Loucy (cell line): ENCODE data around the gene FAM107B.

Source experiments
- H2AFZ ChIP-seq: fragments of 200-600 bp; sonication (generic); 2 replicates; pipeline ENCODE4 v1.6.0; 2016; ENCODE audit warnings: antibody characterized with exemption, mild to moderate bottlenecking, low read length, moderate library complexity
- H3F3A ChIP-seq: fragments of 200-600 bp; 2 replicates; pipeline ENCODE4 v1.6.0; 2016; ENCODE audit warnings: antibody characterized with exemption, low read depth, mild to moderate bottlenecking
- H3K27me3 ChIP-seq: fragments of 200-600 bp; sonication (generic); 2 replicates; pipeline ENCODE4 v1.6.1; 2014; ENCODE audit warnings: low read length, mild to moderate bottlenecking; ENCODE audit not compliant: insufficient read depth, poor library complexity, severe bottlenecking
- H3K36me3 ChIP-seq: fragments of 200-600 bp; sonication (generic); 2 replicates; pipeline ENCODE4 v1.6.1; 2016; ENCODE audit warnings: low read length; ENCODE audit not compliant: insufficient read depth
- H3K4me1 ChIP-seq: fragments of 200-600 bp; sonication (generic); 2 replicates; pipeline ENCODE4 v1.5.1; 2014; ENCODE audit warnings: low read length, mild to moderate bottlenecking; ENCODE audit not compliant: insufficient read depth, poor library complexity, severe bottlenecking
- H3K4me2 ChIP-seq: fragments of 200-600 bp; sonication (generic); 2 replicates; pipeline ENCODE4 v1.6.0; 2014; ENCODE audit warnings: antibody characterized with exemption, low read length, low read depth, mild to moderate bottlenecking; ENCODE audit not compliant: poor library complexity, severe bottlenecking
- H3K4me3 ChIP-seq: fragments of 200-600 bp; sonication (generic); 2 replicates; pipeline ENCODE4 v1.5.1; 2014; ENCODE audit warnings: low read length, mild to moderate bottlenecking, mixed read lengths; ENCODE audit not compliant: poor library complexity, severe bottlenecking
- H3K79me2 ChIP-seq: fragments of 200-600 bp; sonication (generic); 2 replicates; pipeline ENCODE4 v1.6.1; 2014; ENCODE audit warnings: low read length; ENCODE audit not compliant: insufficient read depth
- H3K9ac ChIP-seq: fragments of 200-600 bp; sonication (generic); 2 replicates; pipeline ENCODE4 v1.6.0; 2014; ENCODE audit warnings: mild to moderate bottlenecking, low read depth, low read length, moderate library complexity; ENCODE audit not compliant: poor library complexity, severe bottlenecking
- H3K9me2 ChIP-seq: fragments of 200-600 bp; sonication (generic); replicated peaks from 2 replicates; pipeline ENCODE4 v1.6.1; 2016; ENCODE audit warnings: low read depth, low read length, mixed read lengths
- H3K9me3 ChIP-seq: fragments of 200-600 bp; sonication (generic); 2 replicates; pipeline ENCODE4 v1.6.1; 2014; ENCODE audit warnings: mild to moderate bottlenecking, antibody characterized with exemption, low read length, low read depth; ENCODE audit not compliant: insufficient read depth
- H4K20me1 ChIP-seq: fragments of 200-600 bp; sonication (generic); 2 replicates; pipeline ENCODE4 v1.6.0; 2014; ENCODE audit warnings: antibody characterized with exemption, low read length, mild to moderate bottlenecking; ENCODE audit not compliant: insufficient read depth, poor library complexity, severe bottlenecking
- EZH2phosphoT487 ChIP-seq: fragments of 200-600 bp; IDR thresholded peaks from 2 replicates; pipeline ENCODE4 v1.6.1; 2018; ENCODE audit warnings: antibody characterized with exemption, mild to moderate bottlenecking, moderate library complexity, borderline replicate concordance
- TF ChIP-seq, protein P1 (sequence below): fragments of 200-600 bp; sonication (generic); conservative IDR thresholded peaks from 2 replicates; pipeline ENCODE4 v1.5.1; 2014; ENCODE audit warnings: mild to moderate bottlenecking, antibody characterized with exemption, low read length

The FAM107B gene

GRCh38 chr10:14757394-14757793, 17.3 kb downstream of the FAM107B start:
- Histone ChIP-seq H3K4me2 (no peak overlapping the region), H3K9me2 (no peaks in the 10 kb centered on the region), H4K20me1 (no peaks in the 10 kb centered on the region), H3K79me2 (no peaks in the 10 kb centered on the region), H3K4me3 (no peak overlapping the region), H3F3A (no peaks in the 10 kb centered on the region), H3K4me1 (no peaks in the 10 kb centered on the region), H3K27me3 (no peaks in the 10 kb centered on the region), H2AFZ (no peak overlapping the region), H3K9ac (no peak overlapping the region), H3K9me3 (no peaks in the 10 kb centered on the region), H3K36me3 (no peaks in the 10 kb centered on the region)
- TF ChIP-seq EZH2phosphoT487 = no peak
- TF ChIP-seq, protein P1, sequence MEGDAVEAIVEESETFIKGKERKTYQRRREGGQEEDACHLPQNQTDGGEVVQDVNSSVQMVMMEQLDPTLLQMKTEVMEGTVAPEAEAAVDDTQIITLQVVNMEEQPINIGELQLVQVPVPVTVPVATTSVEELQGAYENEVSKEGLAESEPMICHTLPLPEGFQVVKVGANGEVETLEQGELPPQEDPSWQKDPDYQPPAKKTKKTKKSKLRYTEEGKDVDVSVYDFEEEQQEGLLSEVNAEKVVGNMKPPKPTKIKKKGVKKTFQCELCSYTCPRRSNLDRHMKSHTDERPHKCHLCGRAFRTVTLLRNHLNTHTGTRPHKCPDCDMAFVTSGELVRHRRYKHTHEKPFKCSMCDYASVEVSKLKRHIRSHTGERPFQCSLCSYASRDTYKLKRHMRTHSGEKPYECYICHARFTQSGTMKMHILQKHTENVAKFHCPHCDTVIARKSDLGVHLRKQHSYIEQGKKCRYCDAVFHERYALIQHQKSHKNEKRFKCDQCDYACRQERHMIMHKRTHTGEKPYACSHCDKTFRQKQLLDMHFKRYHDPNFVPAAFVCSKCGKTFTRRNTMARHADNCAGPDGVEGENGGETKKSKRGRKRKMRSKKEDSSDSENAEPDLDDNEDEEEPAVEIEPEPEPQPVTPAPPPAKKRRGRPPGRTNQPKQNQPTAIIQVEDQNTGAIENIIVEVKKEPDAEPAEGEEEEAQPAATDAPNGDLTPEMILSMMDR = no peak

GRCh38 chr10:14753441-14753840, 21.3 kb downstream of the FAM107B start:
- no peak overlapping the region for H3K9ac ChIP-seq
- H3K4me3 ChIP-seq = no peak overlapping the region
- H3K36me3 ChIP-seq = no peaks in the 10 kb centered on the region
- H2AFZ ChIP-seq = no peak overlapping the region
- H3K4me2 ChIP-seq = no peak overlapping the region
- H3F3A ChIP-seq = no peaks in the 10 kb centered on the region
- H4K20me1 ChIP-seq = no peaks in the 10 kb centered on the region
- H3K9me3 ChIP-seq = no peaks in the 10 kb centered on the region
- TF ChIP-seq, protein P1 = no peak
- TF ChIP-seq EZH2phosphoT487 = no peak
- no peaks in the 10 kb centered on the region for H3K4me1 ChIP-seq
- no peaks in the 10 kb centered on the region for H3K27me3 ChIP-seq
- no peaks in the 10 kb centered on the region for H3K79me2 ChIP-seq
- H3K9me2 ChIP-seq = no peaks in the 10 kb centered on the region

DNA sequence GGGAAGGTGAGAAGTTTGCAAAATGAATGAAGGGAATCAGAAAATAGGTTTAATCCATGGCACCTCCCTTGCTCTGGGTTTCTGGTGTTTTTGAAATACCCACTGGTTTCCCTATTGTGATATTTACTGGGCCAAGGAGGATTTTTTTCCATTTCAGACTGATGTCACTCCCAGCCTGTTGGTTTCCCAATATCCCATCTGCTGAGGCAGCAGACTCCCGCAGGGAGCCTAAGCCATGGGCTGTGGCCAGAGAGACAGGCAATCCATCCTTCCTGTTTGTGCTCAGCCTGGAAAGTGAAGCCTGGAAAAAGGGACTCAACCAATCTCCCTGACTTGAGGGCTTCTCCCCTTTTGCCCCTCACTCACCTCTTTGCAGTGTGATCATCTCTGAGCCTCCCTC, 22.8 kb downstream of the FAM107B start:
- H2AFZ ChIP-seq = no peak overlapping the region
- no peaks in the 10 kb centered on the region for H3K79me2 ChIP-seq
- no peak overlapping the region for H3K4me3 ChIP-seq
- no peaks in the 10 kb centered on the region for H3K4me1 ChIP-seq
- no peaks in the 10 kb centered on the region for H4K20me1 ChIP-seq
- no peaks in the 10 kb centered on the region for H3K9me3 ChIP-seq
- H3K27me3 ChIP-seq = no peaks in the 10 kb centered on the region
- no peak overlapping the region for H3K4me2 ChIP-seq
- H3K36me3 ChIP-seq = no peaks in the 10 kb centered on the region
- H3F3A ChIP-seq = no peaks in the 10 kb centered on the region
- H3K9ac ChIP-seq = no peak overlapping the region
- H3K9me2 ChIP-seq = no peaks in the 10 kb centered on the region
- TF ChIP-seq EZH2phosphoT487 = no peak
- TF ChIP-seq, protein P1 = no peak
